A673 (cell line): Measurements from ENCODE around the gene PUS7. TPM values are rescaled to one million over a fixed set of nuclear protein-coding genes. Genes with fewer than 3 reads are reported as not detected.
"Not testable (repeated sequence)": the region's sequence is repeated elsewhere in the genome, so short reads cannot be mapped to it uniquely, and the experiment has no call there.

ENCODE experiments used
- BruUV-seq: library from RNA; stranded (reverse); fragments of 400-500 nt; replicated peaks from 2 replicates; lab custom pipeline; 2021; lab: Mats Ljungman, UMichigan
- CTCF ChIA-PET: fragments of 300-600 bp; sonication (Branson Sonifier 250); formaldehyde crosslinking; loops from one replicate; lab custom pipeline; 2022; ENCODE audit warnings: antibody characterized with exemption; lab: Charles Lee
- POLR2A ChIA-PET: fragments of 300-600 bp; sonication (Branson Sonifier 250); formaldehyde crosslinking; loops from one replicate; lab custom pipeline; 2022; ENCODE audit warnings: antibody characterized with exemption; ENCODE audit not compliant: low non-redundant PET; lab: Charles Lee
- DNase-seq: peaks from one replicate; pipeline ENCODE4 v3.0.0-alpha.2; 2015; ENCODE audit warnings: low spot score
- H3K27ac ChIP-seq: fragments of 200-600 bp; sonication (generic); 2 replicates; pipeline ENCODE4 v1.5.1; 2016; ENCODE audit warnings: mixed run types, low read depth, mild to moderate bottlenecking, mixed read lengths, antibody characterized with exemption, low read length; ENCODE audit not compliant: poor library complexity, severe bottlenecking
- H3K27me3 ChIP-seq: fragments of 200-600 bp; sonication (generic); replicated peaks from 2 replicates; pipeline ENCODE4 v1.6.1; 2017; ENCODE audit warnings: mixed run types, low read depth, mild to moderate bottlenecking, mixed read lengths, antibody characterized with exemption, low read length; ENCODE audit not compliant: insufficient read depth, poor library complexity
- H3K36me3 ChIP-seq: fragments of 200-600 bp; sonication (generic); 2 replicates; pipeline ENCODE4 v1.6.1; 2016; ENCODE audit warnings: mixed run types, mild to moderate bottlenecking, mixed read lengths, antibody characterized with exemption, low read length; ENCODE audit not compliant: insufficient read depth, poor library complexity, severe bottlenecking
- H3K4me1 ChIP-seq: fragments of 200-600 bp; sonication (generic); 2 replicates; pipeline ENCODE4 v1.6.1; 2017; ENCODE audit warnings: mixed run types, mild to moderate bottlenecking, mixed read lengths, antibody characterized with exemption, low read length; ENCODE audit not compliant: insufficient read depth, poor library complexity, severe bottlenecking
- H3K4me3 ChIP-seq: fragments of 200-600 bp; sonication (generic); 2 replicates; pipeline ENCODE4 v1.5.1; 2016; ENCODE audit warnings: low read depth, mixed run types, mild to moderate bottlenecking, mixed read lengths, low read length; ENCODE audit not compliant: poor library complexity, severe bottlenecking
- H3K9me3 ChIP-seq: fragments of 200-600 bp; sonication (generic); 2 replicates; pipeline ENCODE4 v1.6.1; 2016; ENCODE audit warnings: mixed run types, low read depth, mild to moderate bottlenecking, mixed read lengths, antibody characterized with exemption, low read length; ENCODE audit not compliant: poor library complexity, severe bottlenecking
- CTCF ChIP-seq: fragments of 300-800, 200-600 bp; sonication (generic); conservative IDR thresholded peaks from 2 replicates; pipeline ENCODE4 v1.5.1; 2017; ENCODE audit warnings: low read depth, mild to moderate bottlenecking, antibody characterized with exemption, low read length, moderate library complexity, mixed read lengths
- EZH2 ChIP-seq: fragments of 200-600 bp; sonication (generic); IDR thresholded peaks from 2 replicates; pipeline ENCODE4 v1.6.1; 2017; ENCODE audit warnings: borderline replicate concordance, low read depth, mild to moderate bottlenecking, mixed read lengths, antibody characterized with exemption, low read length; ENCODE audit not compliant: poor library complexity, severe bottlenecking
- intact Hi-C: fragments of 100-400 bp; cut with micrococcal nuclease; formaldehyde crosslinking; loops from one replicate; pipeline ENCODE4 v1.10.0; 2022; ENCODE audit not compliant: unreplicated experiment
- total RNA-seq: library from RNA; stranded (reverse); gene quantifications from 2 replicates; pipeline ENCODE4 v1.2.3, GENCODE V29; 2021

The PUS7 gene
- total RNA-seq, 1 experiment from 2014 or later, result 40.8 TPM

DNA sequence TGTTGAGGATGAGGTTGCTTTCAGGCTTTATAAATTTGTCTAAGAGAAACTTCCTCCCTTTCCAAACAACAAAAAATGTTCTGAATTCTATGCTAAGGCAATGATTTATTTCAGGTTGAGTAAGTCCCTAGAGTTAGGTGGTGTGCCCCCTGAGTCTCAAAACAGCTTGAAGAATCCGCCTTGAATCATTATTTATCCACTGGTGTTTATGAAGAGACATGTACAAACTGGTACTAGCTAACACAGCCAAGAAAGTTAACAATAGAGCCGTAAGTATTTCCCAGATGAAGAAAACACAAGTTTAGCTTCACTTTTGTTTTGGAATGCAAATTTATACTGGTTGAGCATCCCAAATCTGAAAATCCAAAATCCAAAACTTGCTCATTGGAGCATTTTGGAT is 67.2 kb downstream of the PUS7 start:
- H3K9me3 ChIP-seq, result no peaks in the 10 kb centered on the region
- no peak overlapping the region for H3K4me3 ChIP-seq
- ChIA-PET CTCF (no interaction called here), POLR2A (no interaction called here)
- H3K27me3 ChIP-seq, result no peaks in the 10 kb centered on the region
- peak overlapping the region; percentile 45 for H3K27ac ChIP-seq
- peaks cover 40% of the 10 kb centered on the region for H3K4me1 ChIP-seq
- H3K36me3 ChIP-seq, result peaks cover 25% of the 10 kb centered on the region
- TF ChIP-seq CTCF, result no peak
- no peak for TF ChIP-seq EZH2
- peak; percentile 43 for DNase-seq
- intact Hi-C loops, result no loop called here
- no TSS peak for BruUV-seq

GRCh38 chr7:105454095-105454747 is 67.8 kb downstream of the PUS7 start:
- TF ChIP-seq CTCF (no peak), EZH2 (no peak)
- H3K27me3 ChIP-seq, result no peaks in the 10 kb centered on the region
- DNase-seq, result peak; percentile 61
- ChIA-PET POLR2A (no interaction called here), CTCF (no interaction called here)
- no peaks in the 10 kb centered on the region for H3K9me3 ChIP-seq
- peak overlapping the region; percentile 45 for H3K27ac ChIP-seq
- BruUV-seq, result no TSS peak
- intact Hi-C loops, result no loop called here
- no peak overlapping the region for H3K4me3 ChIP-seq
- H3K36me3 ChIP-seq, result peaks cover 25% of the 10 kb centered on the region
- H3K4me1 ChIP-seq, result peaks cover 40% of the 10 kb centered on the region

- no peak for TF ChIP-seq CTCF
- no peak for TF ChIP-seq EZH2
- peak; percentile 81 for DNase-seq
- peaks cover 40% of the 10 kb centered on the region for H3K4me1 ChIP-seq
- peak overlapping the region; percentile 4 for H3K27ac ChIP-seq
- H3K27me3 ChIP-seq, result no peaks in the 10 kb centered on the region
- no TSS peak for BruUV-seq
- intact Hi-C loops, result no loop called here
- no peaks in the 10 kb centered on the region for H3K9me3 ChIP-seq
- no peak overlapping the region for H3K4me3 ChIP-seq
- CTCF ChIA-PET, result no interaction called here
- POLR2A ChIA-PET, result no interaction called here
- peaks cover 9% of the 10 kb centered on the region for H3K36me3 ChIP-seq
Observed at GRCh38 chr7:105452085-105452484, 70.0 kb downstream of the PUS7 start.

DNA sequence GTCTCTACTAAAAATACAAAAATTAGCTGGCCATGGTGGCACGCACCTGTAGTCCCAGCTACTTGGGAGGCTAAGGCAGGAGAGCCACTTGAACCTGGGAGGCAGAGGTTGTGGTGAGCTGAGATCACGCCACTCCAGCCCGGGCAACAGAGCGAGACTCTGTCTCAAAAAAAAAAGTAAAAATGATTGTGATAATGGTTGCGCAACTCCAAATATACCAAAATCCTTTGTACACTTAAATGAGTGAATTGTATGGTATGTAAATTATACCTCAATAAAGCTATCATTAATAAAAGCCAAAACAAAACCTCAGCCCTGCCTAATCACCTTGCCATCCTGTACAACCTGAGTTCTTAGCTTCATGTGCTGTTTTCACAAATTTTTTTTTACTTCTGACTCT is 71.2 kb downstream of the PUS7 start:
- H3K27me3 ChIP-seq, intact Hi-C loops, H3K36me3 ChIP-seq, H3K27ac ChIP-seq, H3K4me3 ChIP-seq, H3K9me3 ChIP-seq, POLR2A ChIA-PET, BruUV-seq, DNase-seq: not testable (repeated sequence)
- CTCF ChIA-PET, result interaction anchor here (1.2 kb wide), 1 partner anchor 48 kb away, joined by 8 read pairs; no protein-coding TSS in a partner anchor
- H3K4me1 ChIP-seq, result peaks cover 40% of the 10 kb centered on the region
